GM21515 (cell line): ENCODE measurements around the gene ATP2B2.

Experiments used
- ATAC-seq: cut with Tn5 transposase; IDR thresholded peaks from one replicate; pipeline ENCODE4 v1.9.1; 2021; ENCODE audit not compliant: unreplicated experiment

Gene ATP2B2

GRCh38 chr3:10434144-10434937 is 71.0 kb downstream of the ATP2B2 start:
- ATAC-seq = no peak

- no peak for ATAC-seq
These were observed 72.5 kb downstream of the ATP2B2 start for GRCh38 chr3:10432931-10433330.

GRCh38 chr3:10432156-10432845 is 73.1 kb downstream of the ATP2B2 start:
- no peak for ATAC-seq

GRCh38 chr3:10430805-10431204 is 74.6 kb downstream of the ATP2B2 start:
- ATAC-seq = no peak

GRCh38 chr3:10428406-10429091 is 76.8 kb downstream of the ATP2B2 start:
- no peak for ATAC-seq

GRCh38 chr3:10426346-10427220 is 78.8 kb downstream of the ATP2B2 start:
- no peak for ATAC-seq

- no peak for ATAC-seq
These were observed 82.1 kb downstream of the ATP2B2 start for GRCh38 chr3:10423171-10423882.

GRCh38 chr3:10421996-10422395 is 83.4 kb downstream of the ATP2B2 start:
- no peak for ATAC-seq

- no peak for ATAC-seq
These were observed 84.5 kb downstream of the ATP2B2 start for GRCh38 chr3:10420745-10421475.

- no peak for ATAC-seq
These were observed 85.7 kb downstream of the ATP2B2 start for GRCh38 chr3:10419637-10420232.

- no peak for ATAC-seq
These were observed 87.5 kb downstream of the ATP2B2 start for GRCh38 chr3:10417847-10418246.

GRCh38 chr3:10416730-10417300 is 88.6 kb downstream of the ATP2B2 start:
- no peak for ATAC-seq

- ATAC-seq = no peak
These were observed 92.3 kb downstream of the ATP2B2 start for GRCh38 chr3:10413041-10413440.

GRCh38 chr3:10411598-10412332 is 93.6 kb downstream of the ATP2B2 start:
- ATAC-seq = no peak

- no peak for ATAC-seq
These were observed 94.9 kb downstream of the ATP2B2 start for GRCh38 chr3:10410383-10411002.

- no peak for ATAC-seq
These were observed 96.7 kb downstream of the ATP2B2 start for GRCh38 chr3:10408680-10409079.

GRCh38 chr3:10407361-10407760 is 98.0 kb downstream of the ATP2B2 start:
- no peak for ATAC-seq

GRCh38 chr3:10406414-10406813 is 99.0 kb downstream of the ATP2B2 start:
- ATAC-seq = no peak
